ENCODE results near the gene NMRAL1. TPM values are rescaled to one million over a fixed set of nuclear protein-coding genes. Genes with fewer than 3 reads are reported as not detected.

The NMRAL1 gene
- total and polyA plus RNA-seq, 9 donors: 15.0 to 72.7 (median 51.5) TPM

- no peak for TF ChIP-seq CTCF (IDR thresholded peaks at IDR 0.05)
- no peak for TF ChIP-seq EP300 (IDR thresholded peaks at IDR 0.05)
- no peak for TF ChIP-seq POLR2A (IDR thresholded peaks at IDR 0.05)
- H3K27me3 ChIP-seq: no peaks in the 10 kb centered on the region
- WGBS, 3 donors: 86 to 89% (median 87%) methylated on average over 15 of the region's 15 CpGs
- H3K4me1 ChIP-seq (ENCODE audit: insufficient read depth): no peaks in the 10 kb centered on the region
- no peak overlapping the region for H3K27ac ChIP-seq
- intact Hi-C loops (cut with DNase I): loop anchor here in 1 of 4 donors (10.0 kb wide), 1 partner anchor 65 kb away; no protein-coding TSS in a partner anchor
- H3K4me3 ChIP-seq: no peak overlapping the region
- H3K9me3 ChIP-seq: no peaks in the 10 kb centered on the region
- no peaks in the 10 kb centered on the region for H3K36me3 ChIP-seq
- DNase-seq: no peak
Measured at GRCh38 chr16:4519274-4520058, 45.0 kb upstream of the NMRAL1 start.

GRCh38 chr16:4517812-4518680 is 43.6 kb upstream of the NMRAL1 start:
- Histone ChIP-seq H3K4me1 (ENCODE audit: insufficient read depth) (no peaks in the 10 kb centered on the region), H3K9me3 (no peaks in the 10 kb centered on the region), H3K4me3 (no peak overlapping the region), H3K27me3 (no peaks in the 10 kb centered on the region), H3K36me3 (no peaks in the 10 kb centered on the region), H3K27ac (no peak overlapping the region)
- WGBS, 3 donors: 64 to 66% (median 66%) methylated on average over 12 of the region's 12 CpGs
- TF ChIP-seq CTCF (IDR thresholded peaks at IDR 0.05) (no peak), EP300 (IDR thresholded peaks at IDR 0.05) (no peak), POLR2A (IDR thresholded peaks at IDR 0.05) (no peak)
- no peak for DNase-seq
- intact Hi-C loops (cut with DNase I): loop anchor here in 1 of 4 donors (10.0 kb wide), 1 partner anchor 67 kb away; no protein-coding TSS in a partner anchor

- intact Hi-C loops (cut with DNase I): loop anchor here in 1 of 4 donors (10.0 kb wide), 1 partner anchor 69 kb away; no protein-coding TSS in a partner anchor
- no peaks in the 10 kb centered on the region for H3K36me3 ChIP-seq
- 51 to 59% (median 54%) methylated on average over 5 of the region's 5 CpGs for WGBS, 3 donors
- H3K4me1 ChIP-seq (ENCODE audit: insufficient read depth): no peaks in the 10 kb centered on the region
- no peak for DNase-seq
- no peak overlapping the region for H3K4me3 ChIP-seq
- no peaks in the 10 kb centered on the region for H3K27me3 ChIP-seq
- TF ChIP-seq POLR2A (IDR thresholded peaks at IDR 0.05) (no peak), CTCF (IDR thresholded peaks at IDR 0.05) (no peak), EP300 (IDR thresholded peaks at IDR 0.05) (no peak)
- peak overlapping the region in 1 of 2 donors; percentile 52 for H3K27ac ChIP-seq
- no peaks in the 10 kb centered on the region for H3K9me3 ChIP-seq
Measured at GRCh38 chr16:4515611-4516233, 41.3 kb upstream of the NMRAL1 start.

- WGBS, 3 donors: 43 to 61% (median 54%) methylated on average over 7 of the region's 7 CpGs
- Histone ChIP-seq H3K36me3 (no peaks in the 10 kb centered on the region), H3K4me1 (ENCODE audit: insufficient read depth) (no peaks in the 10 kb centered on the region), H3K4me3 (no peak overlapping the region), H3K9me3 (no peaks in the 10 kb centered on the region), H3K27me3 (no peaks in the 10 kb centered on the region), H3K27ac (no peak overlapping the region)
- DNase-seq: no peak
- TF ChIP-seq POLR2A (IDR thresholded peaks at IDR 0.05) (no peak), CTCF (IDR thresholded peaks at IDR 0.05) (no peak), EP300 (IDR thresholded peaks at IDR 0.05) (no peak)
- intact Hi-C loops (cut with DNase I): loop anchor here in 1 of 4 donors (10.0 kb wide), 1 partner anchor 70 kb away; no protein-coding TSS in a partner anchor
Measured at GRCh38 chr16:4514606-4515005, 40.2 kb upstream of the NMRAL1 start.

Data from ovary (tissue), 9 donors.